Fibroblast of peridontal ligament (primary cell): Measurements from ENCODE around the gene RBMS3.

Source experiments
- DNase-seq: peaks from one replicate; pipeline ENCODE4 v3.0.0-alpha.2; 2010; ENCODE audit errors: extremely low read depth

Gene RBMS3

DNA sequence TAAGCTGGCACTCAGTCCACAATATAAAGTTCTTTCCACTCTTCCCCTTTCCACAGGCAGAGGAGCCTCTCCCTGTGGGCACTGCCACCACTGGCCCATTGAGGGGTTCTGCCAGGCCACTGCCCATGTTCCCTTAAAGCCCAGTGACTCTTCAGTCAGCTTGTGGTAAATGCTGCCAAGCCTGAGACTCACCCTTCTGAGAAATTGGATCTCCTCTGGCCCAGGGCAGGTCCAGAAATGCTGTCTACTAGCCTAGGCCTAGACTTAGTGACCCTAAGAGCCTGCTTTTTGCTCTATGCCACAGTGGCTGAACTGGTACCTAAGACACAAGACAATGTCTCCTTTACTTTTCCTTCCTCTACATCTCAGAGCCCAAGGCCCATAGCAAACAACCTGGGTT, 295.8 kb downstream of the RBMS3 start:
- DNase-seq, result no peak

DNA sequence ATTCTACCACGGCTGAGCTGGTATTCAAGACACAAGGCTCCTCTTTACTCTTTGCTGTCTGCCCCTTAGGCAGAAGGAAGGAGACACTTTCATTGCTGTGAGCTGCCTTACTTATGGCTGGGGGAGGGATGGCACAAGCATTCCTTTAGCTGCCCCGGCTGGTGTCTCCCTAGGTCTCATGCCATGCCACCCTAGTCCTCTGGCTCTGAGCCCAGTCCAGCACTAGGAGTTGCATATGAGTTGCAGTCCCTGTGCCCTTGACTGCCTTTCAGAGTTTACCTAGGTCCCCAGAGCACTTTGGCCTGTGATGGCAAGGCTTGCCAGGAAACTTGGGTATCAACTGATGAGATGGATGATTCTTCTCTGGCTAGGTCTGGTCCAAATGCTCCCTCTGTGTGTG, 296.4 kb downstream of the RBMS3 start:
- no peak for DNase-seq

DNA sequence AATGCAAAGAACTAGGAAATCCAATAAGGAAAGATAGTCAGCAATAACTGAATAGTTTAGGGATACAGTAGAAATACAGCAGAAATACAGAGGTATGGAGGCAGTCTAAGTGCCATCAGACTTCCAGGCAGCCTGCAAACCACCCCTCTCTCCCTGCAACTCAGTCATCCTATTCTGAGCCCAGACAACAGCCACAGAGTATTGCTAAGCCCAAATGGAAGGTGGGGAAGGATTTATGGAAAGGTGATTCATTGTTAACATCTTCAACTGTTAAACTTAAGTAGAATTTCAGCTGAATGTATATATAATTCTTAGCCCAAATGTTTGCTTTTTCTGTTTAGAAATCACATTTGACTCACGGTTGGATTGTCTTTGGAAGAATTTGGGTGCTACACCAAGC, 300.4 kb downstream of the RBMS3 start:
- DNase-seq, result no peak

DNA sequence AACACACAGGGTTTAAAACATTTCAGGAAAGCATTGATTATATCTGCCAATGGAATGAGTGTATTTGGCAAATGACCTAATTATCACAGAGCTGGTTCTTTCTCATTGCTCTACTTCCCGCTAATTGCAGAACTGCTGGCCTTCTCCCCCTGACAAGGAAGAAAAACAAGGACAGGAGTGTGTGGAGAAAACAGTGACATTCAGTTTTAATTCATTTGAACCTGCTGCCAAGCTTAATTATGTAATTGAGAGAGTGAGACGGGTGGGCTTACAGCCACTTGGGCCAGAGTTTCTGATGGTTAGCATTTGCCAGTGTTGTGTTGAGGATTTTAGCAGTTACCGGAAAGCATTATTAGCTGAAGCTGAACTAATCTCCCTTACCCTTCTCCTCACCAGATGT, 301.4 kb downstream of the RBMS3 start:
- no peak for DNase-seq

DNA sequence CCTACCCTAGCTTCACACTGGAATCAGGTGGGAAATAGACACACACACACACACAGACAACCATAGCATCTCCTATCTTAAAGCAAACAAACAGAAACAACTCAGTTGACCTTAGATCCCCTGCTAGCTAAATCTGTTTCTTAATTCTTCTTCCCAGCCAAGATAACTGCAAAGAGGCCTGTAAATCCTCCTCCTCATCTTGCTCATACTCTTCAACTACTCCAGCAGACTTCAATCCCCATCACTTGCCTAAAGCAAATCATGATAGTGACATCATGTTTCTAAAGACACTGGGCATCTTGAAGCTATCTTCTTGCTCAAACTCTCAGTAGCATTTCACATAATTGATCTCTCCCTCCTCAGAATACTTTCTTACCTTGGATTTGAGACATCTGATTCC, 303.0 kb downstream of the RBMS3 start:
- DNase-seq, result no peak

DNA sequence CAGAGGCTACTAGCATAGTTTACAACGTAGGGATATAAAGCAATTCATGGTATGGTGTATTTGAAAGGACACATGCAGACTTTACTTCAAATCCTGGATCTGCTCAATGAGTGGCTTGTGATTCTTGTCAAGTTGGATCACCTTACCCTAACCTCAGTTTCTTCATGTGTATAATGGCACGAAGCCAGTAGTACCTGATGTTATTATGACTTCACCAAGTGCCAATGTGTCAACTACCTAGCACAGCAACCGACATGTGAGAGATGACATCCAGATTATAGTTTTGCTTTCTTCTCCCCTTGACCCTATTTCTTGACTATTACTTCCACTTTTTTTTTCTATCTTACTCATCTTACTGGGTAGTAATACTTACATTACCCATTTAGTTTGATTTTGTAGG, 304.5 kb downstream of the RBMS3 start:
- no peak for DNase-seq

DNA sequence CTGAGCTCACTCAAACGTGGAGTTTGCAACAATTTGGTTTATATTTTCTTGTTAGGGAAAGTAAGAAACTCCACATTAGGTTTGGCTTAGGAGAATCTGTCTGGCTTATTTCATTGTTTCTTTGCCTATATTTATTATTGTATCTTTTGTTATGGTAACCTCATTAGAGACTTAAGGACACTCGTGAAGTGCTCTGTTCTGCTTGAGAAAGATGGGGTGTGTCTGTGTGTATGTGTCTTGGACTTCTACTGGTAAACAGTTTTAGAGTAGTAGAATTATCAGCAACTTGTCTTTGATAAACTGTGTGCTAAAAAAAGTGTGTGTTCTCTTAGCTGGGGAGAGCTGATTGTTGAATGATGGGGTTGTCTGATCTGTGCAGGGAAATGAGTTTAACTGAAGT, 306.5 kb downstream of the RBMS3 start:
- no peak for DNase-seq

DNA sequence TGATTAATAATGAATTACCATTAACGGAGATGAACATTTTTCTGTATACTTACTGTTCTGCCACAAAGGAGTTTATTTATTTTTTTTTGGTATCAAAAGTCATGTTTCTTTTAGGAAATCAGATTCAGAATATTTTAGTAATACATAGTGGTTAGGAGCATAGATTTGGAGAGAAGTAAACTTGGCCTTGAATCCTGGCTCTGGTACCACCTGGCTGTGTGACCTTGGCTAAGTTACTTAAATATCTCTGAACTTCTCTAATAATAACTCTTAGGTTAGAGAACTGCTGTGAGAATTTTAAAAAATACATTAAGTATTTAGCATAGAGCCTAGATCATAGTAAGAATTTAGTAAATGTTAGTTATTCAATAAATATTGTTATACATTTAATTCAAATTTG, 309.1 kb downstream of the RBMS3 start:
- DNase-seq, result no peak

DNA sequence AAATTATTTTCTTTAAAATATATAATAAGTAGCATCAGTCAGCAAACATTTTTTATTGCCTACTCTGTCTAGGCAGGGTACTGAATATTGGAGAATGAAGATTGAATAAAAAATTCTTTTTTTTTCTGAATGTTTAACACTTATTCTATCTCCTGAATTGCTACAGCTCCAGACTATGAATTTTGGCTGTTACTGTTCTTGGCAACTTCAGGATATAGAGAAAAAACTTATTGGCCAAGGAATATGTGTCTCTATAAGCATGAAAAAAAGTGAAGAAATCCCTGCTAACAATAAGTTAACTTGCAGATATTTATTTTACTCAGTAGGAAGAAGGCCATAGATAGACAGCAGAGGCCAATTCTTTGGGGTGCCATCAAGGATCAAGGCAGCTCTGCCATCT, 309.6 kb downstream of the RBMS3 start:
- no peak for DNase-seq

DNA sequence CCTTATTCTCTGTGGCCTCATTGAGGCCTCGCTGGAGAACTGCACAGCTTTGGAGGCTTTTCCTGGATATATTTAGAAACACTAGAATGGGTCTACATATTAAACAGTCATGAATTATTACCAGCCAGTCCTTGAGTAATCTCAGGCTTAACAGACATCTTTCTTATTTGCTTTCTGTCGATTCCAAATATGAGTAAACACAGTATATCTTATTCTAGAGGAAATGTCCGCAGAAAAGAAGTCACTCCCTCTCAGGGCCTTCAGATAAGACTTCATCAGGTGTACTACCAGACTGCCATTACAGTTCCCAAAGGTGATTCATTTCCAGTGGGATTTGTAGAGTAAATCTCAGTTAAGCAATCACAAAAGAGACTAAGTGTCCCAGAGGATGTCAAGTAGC, 310.7 kb downstream of the RBMS3 start:
- no peak for DNase-seq

DNA sequence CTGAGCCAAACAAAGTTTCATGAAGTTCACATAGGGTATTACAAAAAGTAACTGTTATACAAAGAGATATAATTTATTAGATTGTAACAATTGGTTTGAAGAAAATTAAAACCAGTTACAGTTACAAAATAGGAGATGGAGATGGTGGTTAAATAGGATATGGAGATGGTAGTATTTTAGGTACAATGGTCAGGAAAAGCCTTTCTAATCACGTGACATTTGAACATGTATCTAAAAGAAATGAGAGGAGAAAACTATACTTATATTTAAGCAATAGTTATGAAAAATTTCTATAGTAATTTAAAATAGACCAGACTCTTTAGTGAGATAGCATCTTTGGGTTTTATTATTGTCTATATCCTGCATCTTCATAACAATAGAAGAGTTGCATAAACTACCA, 312.9 kb downstream of the RBMS3 start:
- no peak for DNase-seq

DNA sequence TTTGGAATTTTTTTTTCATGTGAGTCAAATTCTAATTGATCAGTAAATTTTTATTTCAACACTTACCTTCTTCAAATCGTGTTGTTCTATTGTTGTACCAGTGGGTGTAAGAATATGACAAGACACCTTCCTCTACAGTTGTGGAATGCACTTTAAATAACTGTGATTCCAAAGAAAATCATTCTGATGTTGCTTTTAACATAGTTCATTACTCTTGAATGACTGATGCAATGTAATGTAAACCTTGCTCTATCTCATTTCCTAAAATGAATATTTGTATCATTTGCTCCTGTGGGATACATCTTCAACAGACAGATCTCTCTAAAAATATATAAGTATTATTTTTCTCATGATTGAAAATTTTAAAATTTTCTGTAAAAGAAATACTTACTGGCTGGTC, 313.4 kb downstream of the RBMS3 start:
- peak; percentile 41 for DNase-seq

DNA sequence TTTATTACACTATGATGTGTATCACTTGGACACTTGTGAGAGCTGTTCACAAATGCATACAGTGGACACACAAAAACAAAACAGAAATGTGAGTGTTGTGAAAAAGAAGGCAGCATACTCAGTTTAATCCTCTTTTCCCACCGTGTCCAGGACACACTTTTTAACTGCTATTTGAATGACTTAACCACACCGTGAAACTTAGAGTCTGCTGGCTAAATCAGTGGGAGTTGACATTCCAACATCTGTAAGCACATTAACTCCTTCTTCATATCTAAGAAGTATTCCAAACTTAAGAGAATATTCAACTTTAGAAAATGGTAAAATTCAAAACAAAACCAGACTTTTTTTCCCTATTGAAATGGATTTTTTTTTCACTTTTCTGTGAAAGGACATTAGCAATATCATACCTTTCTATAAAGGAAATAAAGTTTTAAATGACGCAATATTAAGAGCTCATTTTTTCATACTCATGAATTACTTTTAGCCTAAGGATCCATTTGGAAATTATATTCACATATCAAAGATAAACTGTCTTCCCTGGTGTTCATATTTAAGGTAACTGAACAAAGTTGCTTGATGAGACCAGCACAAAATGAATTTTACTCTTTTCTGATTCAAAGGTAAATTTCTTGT, 316.6 kb downstream of the RBMS3 start:
- DNase-seq, result peak; percentile 44

DNA sequence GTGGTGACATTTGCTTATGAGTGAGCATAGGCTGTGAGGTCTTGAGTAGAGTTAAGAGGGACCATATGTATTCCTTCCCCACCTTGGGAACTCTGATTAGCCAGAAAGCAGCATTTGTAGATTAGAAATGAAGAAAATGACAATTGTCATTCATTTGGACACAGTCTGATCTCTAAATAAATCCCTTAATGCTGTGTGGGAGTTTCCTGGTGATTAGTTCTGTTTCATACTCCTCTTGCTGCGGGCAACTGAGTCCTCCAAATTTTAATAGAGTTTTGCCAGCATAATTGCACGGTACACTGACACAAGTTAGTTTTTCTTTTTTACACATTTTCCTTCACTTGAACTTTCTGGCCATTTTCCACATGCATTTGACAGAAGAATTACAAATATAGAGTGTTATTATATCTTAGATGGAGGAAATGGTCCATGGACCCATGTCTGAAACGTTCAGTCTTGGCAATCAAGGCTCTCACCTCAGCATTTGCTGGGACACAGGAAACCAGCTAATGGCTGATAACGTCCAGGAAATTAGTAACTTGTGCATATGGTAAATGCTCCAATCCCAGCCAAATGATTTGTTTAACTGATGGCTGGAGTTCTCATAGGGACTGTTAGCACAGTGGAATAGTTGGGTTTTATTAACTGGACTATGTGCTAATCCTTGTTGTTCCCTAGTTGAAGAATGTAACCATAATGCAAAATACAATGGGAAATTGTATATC, 321.2 kb downstream of the RBMS3 start:
- no peak for DNase-seq

DNA sequence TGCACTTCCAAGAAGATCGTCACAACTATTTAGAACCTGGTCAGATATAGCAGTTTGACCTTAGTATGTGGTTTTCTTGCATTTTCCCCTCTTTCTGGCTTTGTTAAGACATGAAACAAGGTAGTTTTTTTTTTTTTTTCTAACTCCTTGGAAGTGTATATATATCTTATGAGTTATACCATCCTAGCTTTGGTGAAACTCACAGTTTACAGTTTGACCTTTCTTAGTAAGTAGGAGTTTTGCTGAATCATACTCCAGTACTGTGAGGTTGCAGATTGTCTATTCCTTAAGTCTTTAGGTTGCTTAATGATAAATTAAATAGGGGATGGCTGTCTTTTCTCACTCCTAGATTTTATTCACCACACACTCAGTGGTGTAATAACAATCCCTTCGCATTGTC, 325.0 kb downstream of the RBMS3 start:
- DNase-seq, result peak; percentile 88

DNA sequence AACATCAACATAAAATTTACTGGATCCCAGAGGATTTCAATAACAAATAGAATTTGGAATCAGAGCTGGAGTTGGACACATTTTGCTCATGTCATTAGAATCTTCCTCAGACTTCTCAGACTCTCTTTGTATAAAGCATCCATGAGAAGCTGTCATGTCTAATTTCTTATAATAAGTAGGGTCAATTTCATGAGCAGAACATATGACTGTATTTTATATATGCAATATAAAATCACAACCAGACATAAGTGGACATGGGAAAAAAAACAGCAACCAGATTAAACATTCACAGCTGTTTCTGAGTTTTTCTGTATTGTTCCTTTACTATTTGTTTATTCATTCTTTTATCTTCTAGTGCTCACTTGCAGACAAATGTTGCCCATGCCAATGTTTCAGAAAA, 325.5 kb downstream of the RBMS3 start:
- peak; percentile 52 for DNase-seq

DNA sequence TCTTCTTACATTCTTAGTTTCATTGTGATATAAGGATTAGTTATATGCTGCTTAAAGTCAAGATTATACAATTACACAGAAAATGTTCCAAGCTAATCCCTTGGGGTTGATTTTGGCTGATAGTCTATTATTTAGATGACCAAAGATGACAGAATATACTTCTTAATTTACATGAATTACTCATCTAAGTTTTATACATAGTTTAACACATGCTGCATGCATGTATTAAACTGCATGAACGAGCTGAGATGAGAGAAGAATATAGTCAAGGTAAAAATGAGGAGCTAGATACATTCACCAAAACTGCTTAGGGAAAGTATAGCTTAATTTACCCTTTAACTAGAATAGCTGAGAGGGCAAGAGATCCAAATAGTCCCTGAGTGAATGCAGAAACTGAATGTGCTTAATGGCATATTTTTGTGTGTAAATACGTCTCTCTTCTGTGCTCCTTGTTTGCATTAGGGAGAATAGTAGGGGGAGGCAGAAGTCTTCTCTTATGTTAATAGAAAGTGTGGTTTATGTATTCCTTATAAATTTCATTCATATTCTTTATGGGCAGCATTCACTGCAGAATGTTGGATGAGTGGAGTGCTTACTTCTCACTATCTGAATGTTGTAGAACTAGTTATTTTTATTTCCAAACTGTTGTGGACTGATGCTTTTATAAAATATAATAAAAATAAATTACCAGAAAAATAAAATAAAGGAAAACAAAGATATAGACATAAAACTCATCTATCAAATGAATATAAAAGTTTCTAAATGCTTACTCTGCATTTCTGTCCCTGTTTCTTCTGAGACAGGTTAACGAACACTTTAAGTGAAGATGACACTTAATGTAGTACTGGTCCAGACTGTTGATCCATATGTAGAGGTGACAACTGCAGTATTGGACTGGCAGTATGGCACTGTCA, 327.8 kb downstream of the RBMS3 start:
- no peak for DNase-seq

DNA sequence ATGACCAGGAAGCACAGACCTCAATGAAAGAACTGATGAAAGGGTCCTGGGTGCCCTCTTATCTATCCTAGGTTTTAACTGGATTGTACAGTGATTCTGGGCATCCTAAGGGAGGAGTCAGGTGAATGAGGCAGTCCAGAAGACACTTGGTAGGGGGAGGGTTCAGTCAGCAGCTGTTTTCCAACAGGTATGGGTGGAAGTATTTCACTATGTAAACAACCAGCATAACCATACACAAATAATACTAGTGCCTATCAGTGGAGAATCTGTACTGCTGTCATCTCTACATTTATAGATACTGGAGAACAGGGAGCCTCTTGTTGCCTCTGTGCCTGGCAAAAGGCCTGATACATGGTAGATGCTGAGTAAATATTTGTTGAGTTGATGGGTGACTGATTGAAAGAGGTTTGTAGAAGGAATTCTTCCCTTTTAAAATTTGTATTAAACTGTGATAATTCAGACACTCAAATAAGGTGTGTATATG, 328.5 kb downstream of the RBMS3 start:
- DNase-seq, result no peak

DNA sequence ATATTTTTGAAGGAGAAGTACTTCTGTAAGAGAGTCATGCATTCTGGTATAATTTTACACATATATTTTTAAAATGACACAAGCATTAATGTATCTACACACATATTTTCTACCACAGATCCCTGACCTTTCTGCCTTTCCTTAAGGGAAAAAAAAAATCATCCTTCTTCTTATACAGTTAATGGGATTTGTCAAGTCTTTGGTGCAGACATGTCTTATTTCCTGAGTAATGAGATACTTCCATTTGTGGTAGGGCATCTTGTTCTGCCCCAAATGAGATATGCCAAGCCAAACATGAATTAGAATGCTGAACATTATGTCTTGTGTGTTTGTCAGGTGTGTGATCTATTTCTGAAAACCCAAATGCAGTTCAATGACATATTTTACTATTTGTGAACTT, 329.9 kb downstream of the RBMS3 start:
- no peak for DNase-seq

DNA sequence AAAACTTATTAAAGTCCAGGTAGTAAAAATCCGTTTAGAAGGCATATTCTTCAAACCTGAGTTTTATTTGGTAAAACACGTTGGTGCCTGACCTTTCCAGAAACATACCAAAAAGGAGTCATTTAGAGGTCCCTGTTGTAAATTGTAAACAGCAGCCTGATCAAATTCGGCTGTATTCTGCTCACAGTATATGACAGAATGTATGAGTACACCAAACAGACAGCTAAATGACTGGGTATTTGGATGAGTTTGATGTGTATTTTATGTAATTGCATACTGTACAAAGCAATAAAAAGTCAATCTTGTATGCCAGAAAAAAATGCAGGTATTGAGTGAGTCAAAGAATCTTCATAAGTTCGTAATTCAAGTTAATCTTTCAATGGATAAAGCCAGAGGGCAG, 330.4 kb downstream of the RBMS3 start:
- DNase-seq, result no peak

DNA sequence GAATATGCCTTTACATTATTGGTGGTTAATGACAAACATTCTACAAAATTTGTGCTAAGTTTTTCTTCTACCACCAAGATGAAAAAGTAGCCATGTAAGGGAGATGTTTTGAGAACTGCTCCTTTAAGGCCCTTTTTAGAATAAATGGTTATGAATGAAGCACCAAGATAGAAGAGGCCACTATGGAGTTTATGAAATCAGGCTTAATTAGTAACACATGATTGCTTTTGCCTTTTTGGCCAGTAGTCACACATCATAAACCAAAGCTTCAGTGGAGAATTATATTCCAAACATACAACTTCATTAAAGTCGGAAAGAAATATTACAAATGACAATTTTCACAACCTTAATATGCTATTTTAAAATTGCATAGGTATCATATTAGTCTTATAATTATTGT, 331.7 kb downstream of the RBMS3 start:
- peak; percentile 50 for DNase-seq

DNA sequence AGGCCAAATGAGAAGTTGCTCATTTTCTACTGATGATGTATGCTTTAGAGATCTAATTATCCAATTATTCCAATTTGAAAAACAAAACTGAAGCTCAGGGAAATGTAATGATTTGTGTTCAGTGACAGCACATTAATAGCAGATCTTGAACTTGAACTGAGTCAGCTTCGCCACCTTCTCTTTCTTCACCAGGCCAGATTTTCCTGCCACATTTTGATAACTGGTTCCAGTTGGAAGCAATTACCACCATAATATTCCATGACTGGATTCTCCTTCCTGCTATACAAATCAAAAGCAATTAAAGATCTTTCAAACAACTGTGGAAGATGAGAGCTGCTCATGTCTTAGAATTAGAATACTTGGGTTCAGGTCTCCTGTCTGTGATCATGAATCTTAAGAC, 334.1 kb downstream of the RBMS3 start:
- peak; percentile 28 for DNase-seq
